ENCODE measurements around the gene SNX24. TPM values are rescaled to one million over a fixed set of nuclear protein-coding genes. Genes with fewer than 3 reads are reported as not detected.

Gene SNX24
- total RNA-seq, 1 experiment from 2014 or later, result 13.9 TPM

- no peak overlapping the region for H4K91ac ChIP-seq (ENCODE audit: insufficient read length, low read depth, low read length)
- no peak for TF ChIP-seq CTCF (conservative IDR thresholded peaks at IDR 0.05)
- H3K79me1 ChIP-seq (ENCODE audit: insufficient read depth, low read depth, low read length, poor library complexity, severe bottlenecking), result no peaks in the 10 kb centered on the region
- H4K8ac ChIP-seq (replicated peaks; ENCODE audit: insufficient read length, low read depth, low read length), result no peak overlapping the region
- no peak overlapping the region for H2BK12ac ChIP-seq (ENCODE audit: insufficient read length, low read depth, low read length)
- no peak overlapping the region for H3K56ac ChIP-seq (ENCODE audit: insufficient read length, low read depth, low read length)
- H3K79me2 ChIP-seq (ENCODE audit: insufficient read depth, low read length), result no peaks in the 10 kb centered on the region
- no peak overlapping the region for H3K9ac ChIP-seq (ENCODE audit: extremely low read depth, insufficient read length, low read length)
- no peak overlapping the region for H2BK20ac ChIP-seq (ENCODE audit: low read depth, low read length, poor library complexity, severe bottlenecking)
- DNase-seq, result no peak
- Mint-ChIP-seq H3K4me3 (no peak overlapping the region), H3K36me3 (ENCODE audit: insufficient read depth in 1 of 3, low read depth in 3 of 3) (peaks cover 19 to 57% (median 40%) of the 10 kb centered on the region in 3 experiments; a peak in 6 of 7 replicates), H3K27ac (no peak overlapping the region), H3K9me3 (no peaks in the 10 kb centered on the region), H3K27me3 (ENCODE audit: low read depth) (no peaks in the 10 kb centered on the region), H3K4me1 (peaks cover 11 to 13% of the 10 kb centered on the region in 2 experiments)
- no CpG with 5 or more reads among the region's 2 CpGs for WGBS (ENCODE audit: extremely low coverage, insufficient read length, low lambda C conversion rate)
- H3T11ph ChIP-seq (ENCODE audit: low read length), result no peak overlapping the region
- no peak overlapping the region for H3K18ac ChIP-seq (ENCODE audit: insufficient read length, low read depth, low read length)
- no peaks in the 10 kb centered on the region for H4K20me1 ChIP-seq (ENCODE audit: control insufficient read depth, insufficient read depth, insufficient read length)
- H3K9me3 ChIP-seq (ENCODE audit: control insufficient read depth, low read depth, low read length), result no peaks in the 10 kb centered on the region
- no peak overlapping the region for H2BK15ac ChIP-seq (ENCODE audit: low read depth, low read length)
- H3K4me2 ChIP-seq (ENCODE audit: insufficient read depth, insufficient read length, low read length), result no peak overlapping the region
- no peak overlapping the region for H3K14ac ChIP-seq (ENCODE audit: insufficient read depth, low read length)
- H2AK5ac ChIP-seq (ENCODE audit: insufficient read length, low read length), result no peak overlapping the region
- H2BK120ac ChIP-seq (ENCODE audit: low read depth, low read length, poor library complexity, severe bottlenecking), result no peak overlapping the region
- H3K23ac ChIP-seq (ENCODE audit: insufficient read length, low read depth, low read length), result no peak overlapping the region
- no peaks in the 10 kb centered on the region for H3K27me3 ChIP-seq (ENCODE audit: insufficient read depth, low read length)
- no peak overlapping the region for H3K4ac ChIP-seq (ENCODE audit: low read depth, low read length)
- H3K27ac ChIP-seq (ENCODE audit: insufficient read length, low read depth, low read length), result no peak overlapping the region
- no peaks in the 10 kb centered on the region for H3K4me1 ChIP-seq (ENCODE audit: insufficient read depth, low read length)
- no peak overlapping the region for H4K5ac ChIP-seq (ENCODE audit: insufficient read length, low read depth, low read length)
- no peak overlapping the region for H2BK5ac ChIP-seq (ENCODE audit: insufficient read length, low read length)
- H2AFZ ChIP-seq (ENCODE audit: low read length), result no peak overlapping the region
- H3K23me2 ChIP-seq (ENCODE audit: insufficient read length, low read depth, low read length, poor library complexity, severe bottlenecking), result no peaks in the 10 kb centered on the region
These were observed 39.9 kb upstream of the SNX24 start for GRCh38 chr5:122805481-122805880.
